Measurements from ENCODE around the gene PARP14. TPM values are rescaled to one million over a fixed set of nuclear protein-coding genes. Genes with fewer than 3 reads are reported as not detected.

PARP14 gene
- total RNA-seq, 1 donor from 2014 or later = 11.7 TPM

- no peak for TF ChIP-seq CTCF (IDR thresholded peaks at IDR 0.05; ENCODE audit: borderline replicate concordance)
- Histone ChIP-seq H3K4me1 (peaks cover 9% of the 10 kb centered on the region), H3K27me3 (ENCODE audit: low read depth) (no peaks in the 10 kb centered on the region), H3K4me3 (no peak overlapping the region), H3K9me3 (replicated peaks) (peaks cover 4% of the 10 kb centered on the region), H3K27ac (replicated peaks) (no peak overlapping the region), H3K36me3 (no peaks in the 10 kb centered on the region)
- no peak for DNase-seq
- intact Hi-C loops (cut with micrococcal nuclease) = no loop called here
Measured at GRCh38 chr3:122674339-122674738, 6.3 kb upstream of the PARP14 start.

- Histone ChIP-seq H3K4me3 (no peak overlapping the region), H3K9me3 (replicated peaks) (peaks cover 4% of the 10 kb centered on the region), H3K27ac (replicated peaks) (no peak overlapping the region), H3K36me3 (no peaks in the 10 kb centered on the region), H3K4me1 (peaks cover 32% of the 10 kb centered on the region), H3K27me3 (ENCODE audit: low read depth) (no peaks in the 10 kb centered on the region)
- TF ChIP-seq CTCF (IDR thresholded peaks at IDR 0.05; ENCODE audit: borderline replicate concordance) = no peak
- intact Hi-C loops (cut with micrococcal nuclease) = loop anchor here (5.0 kb wide), 2 partner anchors 114 to 284 kb away; partner anchors contain the start of genes DTX3L and PARP9
- no peak for DNase-seq
Measured at GRCh38 chr3:122676759-122677158, 3.9 kb upstream of the PARP14 start.

- Histone ChIP-seq H3K9me3 (replicated peaks) (peaks cover 4% of the 10 kb centered on the region), H3K27ac (replicated peaks) (no peak overlapping the region), H3K4me3 (no peak overlapping the region), H3K4me1 (peaks cover 36% of the 10 kb centered on the region), H3K27me3 (ENCODE audit: low read depth) (no peaks in the 10 kb centered on the region), H3K36me3 (no peaks in the 10 kb centered on the region)
- no peak for DNase-seq
- intact Hi-C loops (cut with micrococcal nuclease) = loop anchor here (5.0 kb wide), 2 partner anchors 115 to 285 kb away; partner anchors contain the start of genes DTX3L and PARP9
- TF ChIP-seq CTCF (IDR thresholded peaks at IDR 0.05; ENCODE audit: borderline replicate concordance) = no peak
Measured at GRCh38 chr3:122677216-122677615, 3.4 kb upstream of the PARP14 start.

GRCh38 chr3:122678506-122678905 is 2.1 kb upstream of the PARP14 start:
- no peaks in the 10 kb centered on the region for H3K36me3 ChIP-seq
- intact Hi-C loops (cut with micrococcal nuclease) = loop anchor here (5.0 kb wide), 2 partner anchors 116 to 286 kb away; partner anchors contain the start of genes DTX3L and PARP9
- H3K27ac ChIP-seq (replicated peaks) = peak overlapping the region; percentile 92
- no peaks in the 10 kb centered on the region for H3K27me3 ChIP-seq (ENCODE audit: low read depth)
- TF ChIP-seq CTCF (IDR thresholded peaks at IDR 0.05; ENCODE audit: borderline replicate concordance) = no peak
- H3K9me3 ChIP-seq (replicated peaks) = peaks cover 4% of the 10 kb centered on the region
- DNase-seq = no peak
- peaks cover 49% of the 10 kb centered on the region for H3K4me1 ChIP-seq
- peak overlapping the region; percentile 80 for H3K4me3 ChIP-seq

- peak; percentile 78 for DNase-seq
- Histone ChIP-seq H3K36me3 (no peaks in the 10 kb centered on the region), H3K27me3 (ENCODE audit: low read depth) (no peaks in the 10 kb centered on the region), H3K9me3 (replicated peaks) (peaks cover 4% of the 10 kb centered on the region), H3K4me1 (peaks cover 55% of the 10 kb centered on the region), H3K4me3 (peak overlapping the region; percentile 80), H3K27ac (replicated peaks) (peak overlapping the region; percentile 92)
- intact Hi-C loops (cut with micrococcal nuclease) = loop anchor here (5.0 kb wide), 2 partner anchors 117 to 287 kb away; partner anchors contain the start of genes DTX3L and PARP9
- peak; percentile 88 for TF ChIP-seq CTCF (IDR thresholded peaks at IDR 0.05; ENCODE audit: borderline replicate concordance)
Measured at GRCh38 chr3:122679085-122679881, 1.4 kb upstream of the PARP14 start.
